GM12873 (cell line): Measurements from ENCODE around the gene MACF1.
A peak's percentile ranks its signal among the peaks of the same experiment; 100 is the strongest.

Experiments used
- CTCF ChIP-seq: IDR thresholded peaks from 2 replicates; pipeline ENCODE4 v1.5.1; 2012; ENCODE audit warnings: low read depth, mild to moderate bottlenecking, moderate library complexity, low read length, control low read depth; ENCODE audit not compliant: insufficient read depth; ENCODE audit errors: missing control alignments

The MACF1 gene

DNA sequence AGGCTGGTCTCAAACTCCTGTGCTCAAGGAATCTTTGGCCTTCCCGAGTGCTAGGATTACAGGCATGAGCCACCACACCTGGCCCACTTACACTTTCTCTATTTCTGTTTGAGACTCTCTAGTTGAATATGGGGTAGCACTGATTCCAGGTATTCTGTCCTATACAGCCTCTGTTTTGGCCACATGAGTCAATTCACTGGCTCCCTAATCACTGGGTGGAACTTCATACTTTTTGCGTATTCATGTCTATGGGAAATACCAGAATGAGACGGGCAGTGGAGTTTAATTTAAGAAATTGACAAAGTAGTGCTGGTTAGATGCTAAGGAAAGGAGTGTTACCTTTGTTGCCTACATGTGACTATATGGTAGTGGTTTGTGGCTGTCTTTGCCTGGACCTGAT is 35.5 kb downstream of the MACF1 start:
- no peak for TF ChIP-seq CTCF

DNA sequence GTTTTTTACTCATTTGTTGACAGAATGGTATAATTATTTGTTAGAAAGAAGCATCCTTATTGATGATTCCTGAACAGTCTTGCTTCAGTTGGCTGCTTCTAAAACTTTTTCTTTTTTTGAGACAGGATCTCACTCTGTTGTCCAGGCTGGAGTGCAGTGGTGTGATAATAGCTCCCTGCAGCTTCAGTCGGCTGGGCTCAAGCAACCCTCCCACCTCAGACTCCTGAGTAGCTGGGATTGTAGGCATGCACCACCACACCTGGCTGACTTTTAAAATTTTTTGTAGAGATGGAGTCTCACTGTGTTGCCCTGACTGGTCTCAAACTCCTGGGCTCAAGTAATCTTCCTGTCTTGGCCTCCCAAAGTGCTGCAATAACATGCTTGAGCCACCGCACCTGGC is 38.8 kb downstream of the MACF1 start:
- no peak for TF ChIP-seq CTCF

DNA sequence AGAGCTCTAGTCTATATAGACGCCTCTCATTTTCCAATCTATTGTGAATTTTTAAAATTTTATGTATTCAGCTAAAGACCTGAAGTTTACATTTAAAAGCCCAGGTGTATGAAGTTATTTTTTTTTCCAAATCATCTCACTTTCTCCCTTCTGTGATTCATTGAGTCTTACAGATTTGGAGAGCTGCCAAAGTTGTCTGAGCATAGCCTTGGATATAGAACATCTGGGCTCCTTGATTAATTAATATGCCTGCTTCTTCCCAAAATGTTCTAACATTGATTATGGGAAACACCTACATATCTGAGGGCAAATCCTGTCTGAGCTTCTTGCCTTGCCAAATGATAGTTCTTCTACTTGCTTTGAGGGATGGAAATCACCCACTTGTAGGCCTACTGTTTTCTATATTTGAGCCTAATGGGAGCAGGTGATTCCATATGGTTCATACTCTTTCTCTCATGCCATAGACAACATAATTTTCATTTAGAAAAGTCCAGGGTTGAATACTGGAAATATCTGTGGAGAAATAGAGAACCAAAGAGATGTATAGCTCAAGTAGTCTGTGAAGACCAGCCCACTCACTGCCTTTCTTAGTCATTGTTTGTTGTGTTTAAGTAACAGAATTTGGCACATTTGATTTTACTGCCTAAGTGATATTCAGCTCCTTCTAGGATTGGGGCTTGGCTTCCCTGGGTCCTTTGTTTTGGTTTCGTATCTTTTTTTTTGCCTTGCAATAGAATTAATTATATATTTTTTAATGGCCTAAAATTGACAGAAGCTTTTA is 46.2 kb downstream of the MACF1 start:
- no peak for TF ChIP-seq CTCF

- no peak for TF ChIP-seq CTCF
These were observed 50.7 kb downstream of the MACF1 start for GRCh38 chr1:39255222-39255621.

DNA sequence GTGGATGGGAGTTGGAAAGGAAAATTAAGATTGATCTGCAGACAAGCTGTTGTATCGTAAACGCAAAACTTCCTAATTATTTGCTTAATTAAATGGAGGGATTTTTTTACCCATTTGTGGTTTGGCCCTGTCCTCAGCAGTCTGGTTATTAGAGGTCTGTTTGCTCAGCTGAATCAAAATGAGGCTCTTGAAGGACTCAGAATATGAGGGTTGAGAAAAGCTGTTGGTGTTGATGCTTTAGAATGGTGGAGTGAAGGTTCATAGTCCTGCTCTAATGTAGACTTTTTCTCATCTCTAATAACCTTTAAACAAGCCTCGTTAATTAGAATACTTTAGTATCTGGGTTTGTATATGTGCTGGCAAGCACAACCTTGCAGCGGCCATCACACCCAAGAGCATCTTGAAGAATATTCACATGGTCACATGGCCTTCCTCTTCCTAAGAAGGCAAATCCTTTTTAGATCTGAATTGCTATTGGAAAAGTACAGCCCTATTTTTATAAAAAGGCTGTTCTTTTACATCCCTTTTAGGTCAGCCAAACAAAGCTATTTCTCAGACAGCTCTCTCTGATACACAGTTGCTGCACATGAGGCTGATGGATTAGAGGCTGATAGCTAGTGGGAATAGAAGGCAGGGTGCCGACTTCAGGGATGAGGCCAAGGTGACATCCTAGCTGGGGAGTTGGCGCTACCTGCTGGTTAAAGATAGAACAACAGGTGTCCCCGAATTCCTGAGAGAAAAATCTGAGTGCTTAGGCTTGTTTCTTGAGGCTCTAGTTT is 53.8 kb downstream of the MACF1 start:
- TF ChIP-seq CTCF: peak; percentile 91

DNA sequence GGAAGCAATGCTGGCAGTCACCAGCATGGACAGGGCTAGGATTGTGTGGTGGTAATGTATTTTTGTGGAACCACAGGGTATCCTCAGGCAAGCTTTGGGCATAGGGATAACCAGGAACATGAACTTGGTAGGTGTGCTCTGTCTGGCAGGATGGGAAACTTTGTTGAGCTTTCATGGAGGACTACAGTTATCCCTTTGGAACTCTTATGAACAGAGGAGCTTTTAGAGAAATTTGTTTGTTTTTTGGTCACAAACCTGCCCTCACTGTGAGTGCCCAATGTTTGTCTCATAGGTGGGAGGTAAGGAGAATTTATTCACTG is 54.4 kb downstream of the MACF1 start:
- no peak for TF ChIP-seq CTCF

- no peak for TF ChIP-seq CTCF
These were observed 57.3 kb downstream of the MACF1 start for GRCh38 chr1:39261712-39262221.
